HepG2 (cell line): Measurements from ENCODE around the gene NOL4L. TPM values are rescaled to one million over a fixed set of nuclear protein-coding genes. Genes with fewer than 3 reads are reported as not detected.
A peak's percentile ranks its signal among the peaks of the same experiment; 100 is the strongest.

Source experiments
- AHR ChIP-seq: IDR thresholded peaks from 2 replicates; pipeline ENCODE4 v1.6.1; 2018; ENCODE audit warnings: missing genetic modification reagents, missing compliant biosample characterization
- DNMT1 ChIP-seq: sonication (generic); formaldehyde crosslinking; IDR thresholded peaks from 2 replicates; pipeline ENCODE4 v1.5.1; 2020; ENCODE audit warnings: mild to moderate bottlenecking, missing genetic modification reagents
- HOXD1 ChIP-seq: sonication (generic); formaldehyde crosslinking; IDR thresholded peaks from 2 replicates; pipeline ENCODE4 v1.5.0; 2020; ENCODE audit warnings: missing genetic modification reagents
- MATR3 ChIP-seq: sonication (generic); formaldehyde crosslinking; IDR thresholded peaks from 2 replicates; pipeline ENCODE4 v1.4.0; 2020; ENCODE audit warnings: missing genetic modification reagents
- MEIS2 ChIP-seq: sonication (generic); formaldehyde crosslinking; IDR thresholded peaks from 2 replicates; pipeline ENCODE4 v1.9.0; 2021; ENCODE audit warnings: mild to moderate bottlenecking, missing genetic modification reagents
- PHF20 ChIP-seq: sonication (generic); formaldehyde crosslinking; IDR thresholded peaks from 2 replicates; pipeline ENCODE4 v1.5.0; 2020; ENCODE audit warnings: mild to moderate bottlenecking, missing genetic modification reagents
- SNAPC4 ChIP-seq: sonication (generic); formaldehyde crosslinking; IDR thresholded peaks from 2 replicates; pipeline ENCODE4 v1.4.0; 2020; ENCODE audit warnings: mild to moderate bottlenecking, missing genetic modification reagents
- SRSF9 ChIP-seq: fragments of 200-400 bp; formaldehyde crosslinking; IDR thresholded peaks from 2 replicates; pipeline ENCODE4 v1.6.1; 2018; ENCODE audit warnings: borderline replicate concordance, mild to moderate bottlenecking, low read depth, low read length; ENCODE audit not compliant: insufficient read depth, poor library complexity, severe bottlenecking
- ZBED4 ChIP-seq: sonication (generic); formaldehyde crosslinking; IDR thresholded peaks from 2 replicates; pipeline ENCODE4 v1.4.0; 2020; ENCODE audit warnings: missing genetic modification reagents, borderline replicate concordance
- ZBTB10 ChIP-seq: sonication (generic); formaldehyde crosslinking; IDR thresholded peaks from 2 replicates; pipeline ENCODE4 v1.4.0; 2020; ENCODE audit warnings: missing genetic modification reagents, borderline replicate concordance
- ZNF556 ChIP-seq: sonication (generic); formaldehyde crosslinking; IDR thresholded peaks from 2 replicates; pipeline ENCODE4 v1.4.0; 2020; ENCODE audit warnings: mild to moderate bottlenecking, missing genetic modification reagents, borderline replicate concordance
- polyA plus RNA-seq, 8 experiments: library from polyadenylated mRNA; depleted of rRNA in 3 of 8; stranded (reverse) in 7 of 8; unstranded in 1 of 8; fragments of >200 nt; fragmentation: Illumina TruSeq in 4 of 8; extraction: Trizol in 4 of 8; gene quantifications; 2 replicates each; pipeline versions ENCODE4 v1.2.1 to v1.2.3, GENCODE V29; 2011 to 2016; ENCODE audit warnings: low read depth in 4 of 8, missing spikeins in 1 of 8, mixed read lengths in 1 of 8; ENCODE audit not compliant: insufficient read depth in 1 of 8
- total RNA-seq, 5 experiments: library from RNA; depleted of rRNA; stranded (reverse); fragments of >200 nt; fragmentation: Illumina TruSeq; extraction: Trizol; gene quantifications; 2 replicates each; pipeline ENCODE4 v1.2.3, GENCODE V29; 2016; ENCODE audit warnings: low read depth in 1 of 5
- TF ChIP-seq, protein P1 (sequence below): sonication (generic); IDR thresholded peaks from 2 replicates; pipeline ENCODE4 v1.6.1; 2016; ENCODE audit warnings: low read depth, borderline replicate concordance
- TF ChIP-seq, protein P2 (sequence below): sonication (generic); formaldehyde crosslinking; conservative IDR thresholded peaks from 2 replicates; pipeline ENCODE4 v1.8.1; 2023; ENCODE audit warnings: missing genetic modification reagents

The NOL4L gene
- total and polyA plus RNA-seq, 2 of the 13 experiments (the other 11 are each of a cell fraction or from before 2014, with no cell fraction given), result 16.6 to 35.4 TPM

- TF ChIP-seq AHR (CRISPR knock-in tag) (peak; percentile 96), SRSF9 (no peak), HOXD1 (CRISPR knock-in tag) (no peak; the same call in 1 of the 2 replicates), DNMT1 (no peak), PHF20 (CRISPR knock-in tag) (no peak), MATR3 (no peak), SNAPC4 (CRISPR knock-in tag) (no peak), MEIS2 (CRISPR knock-in tag) (no peak), ZNF556 (CRISPR knock-in tag) (no peak), ZBTB10 (CRISPR knock-in tag) (no peak), ZBED4 (no peak)
- TF ChIP-seq, protein P1, sequence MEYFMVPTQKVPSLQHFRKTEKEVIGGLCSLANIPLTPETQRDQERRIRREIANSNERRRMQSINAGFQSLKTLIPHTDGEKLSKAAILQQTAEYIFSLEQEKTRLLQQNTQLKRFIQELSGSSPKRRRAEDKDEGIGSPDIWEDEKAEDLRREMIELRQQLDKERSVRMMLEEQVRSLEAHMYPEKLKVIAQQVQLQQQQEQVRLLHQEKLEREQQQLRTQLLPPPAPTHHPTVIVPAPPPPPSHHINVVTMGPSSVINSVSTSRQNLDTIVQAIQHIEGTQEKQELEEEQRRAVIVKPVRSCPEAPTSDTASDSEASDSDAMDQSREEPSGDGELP, result peak; percentile 64; the same call in 1 of the 2 replicates
- TF ChIP-seq, protein P2, sequence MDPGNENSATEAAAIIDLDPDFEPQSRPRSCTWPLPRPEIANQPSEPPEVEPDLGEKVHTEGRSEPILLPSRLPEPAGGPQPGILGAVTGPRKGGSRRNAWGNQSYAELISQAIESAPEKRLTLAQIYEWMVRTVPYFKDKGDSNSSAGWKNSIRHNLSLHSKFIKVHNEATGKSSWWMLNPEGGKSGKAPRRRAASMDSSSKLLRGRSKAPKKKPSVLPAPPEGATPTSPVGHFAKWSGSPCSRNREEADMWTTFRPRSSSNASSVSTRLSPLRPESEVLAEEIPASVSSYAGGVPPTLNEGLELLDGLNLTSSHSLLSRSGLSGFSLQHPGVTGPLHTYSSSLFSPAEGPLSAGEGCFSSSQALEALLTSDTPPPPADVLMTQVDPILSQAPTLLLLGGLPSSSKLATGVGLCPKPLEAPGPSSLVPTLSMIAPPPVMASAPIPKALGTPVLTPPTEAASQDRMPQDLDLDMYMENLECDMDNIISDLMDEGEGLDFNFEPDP, result peak; percentile 97; the same call in 1 of the 2 replicates
Measured at GRCh38 chr20:32437391-32438074, 147.6 kb downstream of the NOL4L start (continued).
